NCI-H128 (cell line): Measurements from ENCODE around the gene BCR.

Source experiments
- DNase-seq: peaks from one replicate; lab custom pipeline; 2025; ENCODE audit not compliant: unreplicated experiment; lab: John Stamatoyannopoulos, UW

The BCR gene

DNA sequence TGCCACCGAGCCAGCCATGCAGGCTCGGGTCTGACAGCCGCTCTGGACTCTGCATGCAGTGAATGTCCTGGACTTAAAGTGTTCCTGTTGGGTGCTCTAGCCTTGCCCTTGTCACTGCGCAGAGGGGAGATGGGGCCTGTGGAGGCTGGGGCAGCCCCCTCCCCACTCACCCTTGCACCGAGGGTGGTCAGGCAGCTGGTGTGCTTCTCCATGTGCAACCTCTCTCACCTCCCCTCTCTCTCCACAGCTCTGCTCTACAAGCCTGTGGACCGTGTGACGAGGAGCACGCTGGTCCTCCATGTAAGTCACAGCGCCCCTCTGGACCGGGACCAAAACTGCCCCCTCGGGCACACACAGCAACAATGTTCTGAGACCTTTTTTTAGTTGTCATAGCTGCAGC lies 92.5 kb downstream of the BCR start:
- no peak for DNase-seq

GRCh38 chr22:23273445-23274145 lies 93.3 kb downstream of the BCR start:
- DNase-seq = no peak

DNA sequence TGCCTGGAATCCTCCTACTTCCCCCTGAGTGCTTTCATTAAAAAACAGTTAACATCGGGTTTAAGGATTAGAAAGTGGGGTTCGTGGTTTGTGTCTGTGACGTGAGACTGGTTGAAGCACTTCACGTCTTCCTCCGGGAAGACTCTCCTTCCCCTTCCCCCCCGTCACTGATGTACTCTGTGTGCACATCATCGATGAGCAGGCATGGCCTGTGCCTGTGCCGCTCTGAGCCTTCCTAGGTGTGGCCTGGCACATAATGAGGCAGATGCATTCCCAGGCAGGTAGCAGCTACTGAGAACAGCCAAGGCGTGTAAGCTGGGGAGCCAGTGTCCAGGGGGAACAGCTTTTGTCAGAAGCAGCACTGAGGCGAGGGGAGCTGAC lies 93.8 kb downstream of the BCR start:
- DNase-seq = no peak

DNA sequence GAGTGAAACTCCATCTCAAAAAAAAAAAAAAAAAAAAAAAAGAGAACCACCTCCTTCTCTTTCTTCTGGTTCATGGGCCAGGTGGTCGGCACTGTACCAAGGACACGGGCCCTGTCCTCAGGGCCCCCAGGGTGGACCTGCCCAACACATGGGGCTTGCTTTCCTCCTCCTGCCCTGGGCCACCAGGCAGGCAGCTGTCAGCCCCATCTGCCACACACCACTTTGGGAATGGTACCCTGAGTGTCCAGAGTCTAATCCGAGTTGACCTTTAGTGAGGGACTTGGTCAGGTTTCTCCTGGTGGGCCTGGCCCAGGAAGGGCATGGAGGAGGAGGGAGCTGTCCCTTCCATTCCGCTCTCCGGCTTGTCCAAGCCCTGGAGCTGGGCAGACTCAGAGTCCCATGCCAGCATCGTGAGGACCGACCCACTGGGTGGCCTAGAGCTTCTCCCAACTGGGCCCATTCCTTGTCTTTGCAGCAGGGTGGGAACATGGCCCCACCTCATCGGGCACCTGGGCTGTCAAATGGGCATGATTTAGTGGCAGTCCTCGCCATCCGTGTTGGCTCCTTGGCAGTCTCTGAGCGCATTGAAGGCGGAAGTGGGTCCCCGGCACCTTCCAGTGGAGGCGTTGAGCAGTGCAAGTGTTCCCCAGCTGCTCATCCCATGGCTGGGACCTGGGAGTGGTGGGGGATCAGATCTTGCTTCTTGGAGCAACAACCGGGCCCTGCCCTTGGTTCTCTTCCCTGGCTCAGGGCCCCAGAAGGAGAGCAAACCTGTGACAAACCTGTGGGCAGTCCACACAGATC lies 94.8 kb downstream of the BCR start:
- DNase-seq = no peak

DNA sequence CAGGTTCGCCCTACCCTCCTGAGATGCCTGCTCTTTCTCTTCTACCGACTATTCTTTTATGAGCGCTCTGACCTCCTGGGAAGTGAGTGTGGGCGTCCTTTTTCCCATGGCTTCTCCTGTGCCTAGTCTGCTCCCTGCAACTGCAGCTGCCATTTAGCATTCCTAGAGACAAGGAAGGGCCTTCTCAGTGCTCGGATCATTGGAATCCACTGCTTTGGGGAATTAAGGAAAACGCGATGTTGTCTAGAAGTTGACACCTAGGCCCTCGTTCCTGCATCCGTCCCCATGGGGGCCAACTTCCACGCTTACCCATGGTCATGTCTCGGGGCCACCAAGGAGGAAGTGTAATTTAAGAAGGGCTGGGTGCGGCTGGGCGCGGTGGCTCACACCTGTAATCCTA lies 95.4 kb downstream of the BCR start:
- no peak for DNase-seq

DNA sequence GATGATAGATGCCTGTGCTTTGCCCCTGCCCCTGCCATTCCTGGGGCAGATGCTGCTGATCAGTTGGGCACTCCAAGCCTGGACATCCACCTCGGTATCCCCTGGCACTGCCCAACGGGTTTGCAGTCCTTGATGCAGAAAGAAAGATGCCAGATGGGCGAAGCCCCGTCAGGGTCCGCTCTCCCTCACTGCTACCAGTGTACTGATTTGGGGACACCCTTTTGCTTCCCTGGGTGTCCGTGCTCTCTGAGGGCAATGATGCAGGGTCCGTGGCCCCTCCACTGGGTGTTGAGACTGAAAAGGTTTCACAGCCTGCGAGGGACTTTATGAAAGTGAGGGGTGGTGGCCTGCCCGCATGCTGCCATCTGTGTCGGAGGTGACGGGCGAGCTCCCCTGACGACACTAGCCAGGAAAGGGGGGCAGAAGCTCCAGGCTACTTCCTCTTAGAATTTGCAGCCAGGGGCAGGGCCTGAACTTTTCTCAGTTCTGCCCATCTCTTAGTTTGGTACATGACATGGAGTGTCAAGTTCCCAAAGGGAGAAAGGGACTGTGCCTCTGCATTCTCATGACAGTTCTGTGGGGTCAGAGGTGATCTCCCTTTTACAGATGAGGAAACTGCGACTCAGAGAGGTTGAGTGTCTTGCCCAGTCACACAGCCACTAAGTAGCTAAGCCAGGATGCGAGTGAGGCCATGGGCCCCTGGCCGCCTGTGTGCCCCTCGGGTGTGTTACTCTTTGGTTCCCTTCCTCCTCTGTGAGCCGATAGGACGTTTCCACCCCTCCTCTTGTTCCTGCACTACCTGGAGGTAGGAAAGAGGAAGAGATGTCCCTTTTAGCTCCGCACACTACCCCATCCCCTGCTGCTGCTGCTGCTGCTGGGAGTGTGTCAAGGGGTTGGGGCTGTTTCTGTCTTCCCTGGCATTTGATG lies 96.6 kb downstream of the BCR start:
- DNase-seq = no peak

- DNase-seq = no peak
These were observed 97.4 kb downstream of the BCR start for GRCh38 chr22:23277583-23278295.

- DNase-seq = no peak
These were observed 98.8 kb downstream of the BCR start for GRCh38 chr22:23278883-23279675.

DNA sequence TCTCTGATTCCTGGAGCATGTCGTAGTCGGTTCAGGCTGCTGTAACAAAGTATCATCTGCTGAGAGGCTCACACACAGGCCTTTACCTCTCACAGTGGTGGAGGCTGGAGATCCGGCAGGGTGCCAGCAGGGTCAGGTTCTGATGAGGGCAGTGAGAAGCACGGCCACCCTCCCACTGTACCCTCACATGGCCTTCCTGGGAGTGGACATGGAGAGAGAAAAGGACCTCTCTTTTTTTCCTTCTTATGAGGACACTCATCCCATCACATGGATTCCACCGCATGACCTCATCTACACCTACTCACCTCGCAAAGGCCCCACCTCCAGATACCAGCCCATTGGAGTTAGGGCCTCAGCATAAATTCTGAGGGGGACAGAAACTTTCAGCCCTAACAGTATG lies 99.5 kb downstream of the BCR start:
- DNase-seq = no peak

DNA sequence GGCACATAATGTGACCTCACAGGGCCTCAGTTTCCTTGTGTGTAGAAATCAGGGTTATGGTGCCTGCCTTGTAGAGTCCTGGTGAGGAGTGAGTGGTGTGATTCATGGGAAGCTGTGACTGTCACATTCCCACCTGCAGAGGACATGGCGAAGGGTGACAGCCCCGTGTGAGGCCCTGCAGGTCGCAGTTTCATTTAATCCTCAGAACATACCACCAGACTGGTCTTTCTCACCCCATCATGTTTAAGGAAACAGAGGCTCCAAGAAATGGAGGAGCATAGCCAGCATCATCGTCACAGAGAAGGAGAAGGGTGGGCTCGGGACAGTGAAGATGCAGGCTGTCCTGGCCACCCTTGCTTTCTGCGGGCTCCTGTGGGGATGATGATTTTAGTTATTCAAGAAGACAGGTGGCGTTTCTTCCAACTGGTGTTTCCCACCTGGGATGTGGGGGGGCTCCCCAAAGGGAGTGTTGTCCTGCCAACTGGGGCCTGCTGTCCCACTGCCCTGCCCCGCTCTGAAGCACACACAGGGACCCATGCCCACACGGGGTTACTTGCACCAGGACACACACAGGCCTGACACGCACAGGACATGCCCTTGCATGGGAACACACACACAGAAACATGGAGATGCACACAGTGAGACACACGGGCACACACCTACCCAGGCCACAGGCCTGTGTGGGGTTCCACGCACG lies 100.2 kb downstream of the BCR start:
- DNase-seq = no peak

- DNase-seq = no peak
These were observed 100.7 kb downstream of the BCR start for GRCh38 chr22:23281053-23281405.

DNA sequence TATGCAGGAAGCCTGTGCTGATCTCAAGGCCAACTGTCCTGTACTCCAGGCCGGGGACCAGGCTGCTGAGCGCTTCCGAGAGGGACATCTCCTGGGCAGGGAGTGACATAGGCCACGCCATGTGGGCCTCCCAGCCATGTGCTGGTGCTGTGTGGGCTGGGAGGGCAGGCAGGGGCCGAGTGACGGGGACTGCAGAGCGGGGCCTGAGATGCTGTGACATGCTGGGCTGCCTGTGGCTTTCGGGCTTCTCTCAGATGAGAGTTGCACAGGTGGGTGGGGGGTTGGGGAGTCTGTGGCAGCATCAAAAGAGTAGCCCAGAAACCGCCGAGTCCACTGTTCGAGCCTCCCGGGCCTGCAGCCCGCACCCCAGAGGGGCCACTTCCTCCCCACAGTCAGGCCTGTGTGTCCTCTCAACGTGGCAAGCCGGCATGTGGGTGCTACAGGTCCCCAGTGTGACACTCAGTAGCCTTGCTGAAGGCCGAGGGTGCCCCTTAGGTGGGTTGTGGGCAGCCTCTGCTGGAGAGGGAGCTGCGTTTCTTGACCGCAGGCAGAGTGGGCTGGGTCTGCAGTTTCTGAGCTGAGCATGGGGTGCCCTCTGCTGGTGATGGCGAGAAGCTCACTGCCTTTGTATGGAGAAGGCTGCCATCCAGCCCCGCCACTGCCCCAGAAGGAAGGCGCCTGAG lies 101.2 kb downstream of the BCR start:
- DNase-seq = peak; percentile 34

GRCh38 chr22:23282089-23282501 lies 101.8 kb downstream of the BCR start:
- DNase-seq = no peak

DNA sequence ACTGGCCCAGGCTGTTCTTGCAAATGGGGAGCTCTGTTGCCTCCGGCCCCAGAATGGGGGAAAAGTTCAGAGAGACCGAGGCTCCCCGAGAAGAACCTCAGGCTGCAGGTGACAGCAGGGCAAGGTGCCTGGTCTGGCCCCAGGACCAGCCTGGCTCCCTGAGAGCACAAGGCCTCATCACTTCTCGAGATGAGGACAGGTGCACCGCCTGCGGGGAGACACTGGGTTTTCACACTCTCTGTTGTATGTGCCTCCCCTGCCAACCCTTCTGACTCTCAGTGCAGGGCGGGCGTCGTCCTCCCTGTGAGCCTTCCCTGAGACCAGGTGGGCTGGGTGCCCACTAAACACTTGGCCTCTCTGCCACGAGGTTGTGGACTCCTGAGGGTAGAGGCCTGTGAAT lies 102.2 kb downstream of the BCR start:
- DNase-seq = no peak

DNA sequence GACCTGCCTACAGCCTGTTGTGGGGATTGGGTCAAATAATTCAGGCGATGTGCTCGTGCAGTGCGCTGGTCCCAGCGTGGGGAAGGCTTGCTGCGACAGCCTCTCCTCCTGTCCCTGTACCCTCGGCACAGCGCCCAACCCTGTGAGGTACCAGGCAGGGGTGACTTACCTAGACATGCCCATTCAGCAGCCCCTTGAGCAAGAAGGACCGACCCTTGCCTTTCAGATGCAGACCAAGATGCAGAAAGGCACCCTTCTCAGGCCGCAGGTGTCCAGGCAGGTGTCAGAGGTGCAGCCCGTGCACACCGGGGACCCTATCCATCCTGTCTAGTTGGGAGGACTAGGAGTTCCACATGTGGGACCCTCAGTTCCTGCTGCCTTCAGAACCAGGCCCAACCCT lies 102.7 kb downstream of the BCR start:
- DNase-seq = no peak

GRCh38 chr22:23283591-23284503 lies 103.5 kb downstream of the BCR start:
- no peak for DNase-seq

DNA sequence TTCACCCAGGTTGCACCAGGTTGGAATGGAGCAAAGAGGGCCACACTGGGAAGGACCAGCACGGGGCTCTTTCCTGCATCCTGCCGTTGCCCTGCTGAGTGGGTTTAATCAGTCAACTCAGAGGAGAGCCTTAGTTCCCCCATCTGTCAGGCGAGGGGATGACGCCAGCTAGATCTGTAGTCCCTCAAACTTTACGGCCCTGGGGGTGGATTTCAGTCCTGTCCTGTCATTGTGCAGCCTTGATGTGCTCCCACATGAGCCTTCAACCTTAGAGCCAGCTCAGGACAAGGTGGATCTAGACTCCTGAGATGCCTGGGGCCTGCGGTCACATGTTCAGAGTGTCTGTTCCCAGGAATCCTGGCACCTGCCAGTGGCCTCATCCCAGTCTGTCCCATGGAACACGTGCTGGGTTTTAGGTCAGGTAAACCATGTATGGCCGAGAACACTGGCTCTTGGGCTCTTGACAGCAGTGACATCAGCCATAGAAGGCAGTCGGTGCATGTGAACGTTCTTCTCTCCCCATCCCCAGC lies 104.3 kb downstream of the BCR start:
- DNase-seq = no peak

DNA sequence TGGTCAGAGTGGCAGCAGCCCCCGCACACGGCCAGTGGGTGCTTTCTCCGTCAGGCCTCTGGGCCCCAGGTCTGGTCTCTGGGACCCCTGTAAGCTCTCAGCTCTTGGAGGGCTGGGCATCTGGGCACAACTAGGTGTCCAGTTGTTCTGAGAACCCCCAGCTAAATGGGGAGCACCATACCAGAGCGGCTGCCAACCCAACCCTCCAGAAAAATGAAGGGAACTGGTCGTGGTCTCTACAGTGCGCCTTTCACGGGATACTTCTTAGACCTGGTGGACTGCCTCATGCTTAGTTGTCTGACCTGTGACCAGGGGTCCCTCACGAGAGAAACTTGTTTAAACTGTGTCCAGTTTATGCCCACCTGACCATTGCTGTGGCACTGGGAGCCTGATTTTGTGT lies 104.9 kb downstream of the BCR start:
- no peak for DNase-seq
